ENCODE measurements around the gene UGT1A1. TPM values are rescaled to one million over a fixed set of nuclear protein-coding genes. Genes with fewer than 3 reads are reported as not detected.

UGT1A1 gene
- total RNA-seq, 4 donors from 2014 or later = 4.4 to 11.3 (median 6.9) TPM

DNA sequence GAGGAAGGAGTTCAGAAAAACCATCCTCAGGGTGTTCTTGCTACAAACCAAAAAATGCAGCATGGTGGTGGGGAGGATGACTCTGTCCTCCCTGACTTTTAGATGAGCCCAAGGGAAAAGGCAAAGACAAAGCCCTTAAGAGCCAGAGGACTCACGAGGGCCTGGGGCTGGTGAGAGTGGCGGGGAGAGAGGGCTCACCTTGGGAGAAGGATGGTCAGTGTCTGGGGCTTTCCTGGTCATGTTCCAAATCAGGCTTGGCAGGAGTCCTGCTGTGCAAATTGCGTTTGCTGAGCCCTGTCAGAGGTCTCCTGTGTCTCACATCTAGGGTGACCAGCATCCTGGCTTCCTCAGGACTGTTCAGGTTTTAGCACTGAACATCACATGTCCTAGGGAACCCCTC, 4.7 kb downstream of the UGT1A1 start:
- DNase-seq = no peak
- intact Hi-C loops (cut with DNase I; ENCODE audit: low total_unique reads) = no loop called here

DNA sequence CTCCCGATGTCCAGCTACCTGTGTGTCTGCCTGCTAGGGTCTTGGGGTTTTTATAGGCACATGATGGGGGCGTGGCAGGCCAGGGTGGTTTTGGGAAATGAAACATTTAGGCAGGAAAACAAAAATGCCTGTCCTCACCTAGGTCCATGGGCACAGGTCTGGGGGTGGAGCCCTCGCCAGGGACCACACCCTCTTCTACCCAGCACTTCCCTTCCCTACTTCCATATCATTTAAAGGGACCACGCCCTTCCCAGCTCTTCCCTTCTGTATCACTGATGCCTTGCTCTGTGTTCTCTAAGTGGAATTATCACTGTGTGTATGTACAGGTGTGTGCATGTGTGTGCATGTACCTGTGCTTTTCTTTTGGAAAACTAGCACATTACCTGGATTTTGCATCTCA, 6.3 kb downstream of the UGT1A1 start:
- TF ChIP-seq POLR2A (IDR thresholded peaks at IDR 0.05) (no peak), POLR2AphosphoS5 (IDR thresholded peaks at IDR 0.05) (no peak), EP300 (IDR thresholded peaks at IDR 0.05; ENCODE audit: low read depth) (no peak)
- TF ChIP-seq, protein P1, sequence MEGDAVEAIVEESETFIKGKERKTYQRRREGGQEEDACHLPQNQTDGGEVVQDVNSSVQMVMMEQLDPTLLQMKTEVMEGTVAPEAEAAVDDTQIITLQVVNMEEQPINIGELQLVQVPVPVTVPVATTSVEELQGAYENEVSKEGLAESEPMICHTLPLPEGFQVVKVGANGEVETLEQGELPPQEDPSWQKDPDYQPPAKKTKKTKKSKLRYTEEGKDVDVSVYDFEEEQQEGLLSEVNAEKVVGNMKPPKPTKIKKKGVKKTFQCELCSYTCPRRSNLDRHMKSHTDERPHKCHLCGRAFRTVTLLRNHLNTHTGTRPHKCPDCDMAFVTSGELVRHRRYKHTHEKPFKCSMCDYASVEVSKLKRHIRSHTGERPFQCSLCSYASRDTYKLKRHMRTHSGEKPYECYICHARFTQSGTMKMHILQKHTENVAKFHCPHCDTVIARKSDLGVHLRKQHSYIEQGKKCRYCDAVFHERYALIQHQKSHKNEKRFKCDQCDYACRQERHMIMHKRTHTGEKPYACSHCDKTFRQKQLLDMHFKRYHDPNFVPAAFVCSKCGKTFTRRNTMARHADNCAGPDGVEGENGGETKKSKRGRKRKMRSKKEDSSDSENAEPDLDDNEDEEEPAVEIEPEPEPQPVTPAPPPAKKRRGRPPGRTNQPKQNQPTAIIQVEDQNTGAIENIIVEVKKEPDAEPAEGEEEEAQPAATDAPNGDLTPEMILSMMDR (IDR thresholded peaks at IDR 0.05) = no peak
- in situ Hi-C loops (cut with MboI; ENCODE audit: low pct_ligation_motif_present in 1 of 4, low pct_unique_long_range_greater_than_20kb in 1 of 4, low sequenced_read_pairs in 3 of 4) = no loop called here

More for the DNA sequence above, 4.7 kb downstream of the UGT1A1 start:
- WGBS, 2 donors (ENCODE audit: low coverage in 1 of 2) = 49 to 73% methylated on average over 2 to 3 of the region's 3 CpGs
- Histone ChIP-seq H3K9me3 (no peaks in the 10 kb centered on the region), H3K36me3 (no peaks in the 10 kb centered on the region), H3K27me3 (no peaks in the 10 kb centered on the region), H3K27ac (peak overlapping the region in 1 of 4 donors; percentile 46), H3K4me1 (peaks cover 0 to 15% (median 6%) of the 10 kb centered on the region in 4 donors), H3K4me3 (no peak overlapping the region)
- in situ Hi-C loops (cut with MboI; ENCODE audit: low pct_ligation_motif_present in 1 of 4, low pct_unique_long_range_greater_than_20kb in 1 of 4, low sequenced_read_pairs in 3 of 4) = no loop called here
- TF ChIP-seq EP300 (IDR thresholded peaks at IDR 0.05; ENCODE audit: low read depth) = no peak
- TF ChIP-seq, protein P1 (IDR thresholded peaks at IDR 0.05) = no peak
- TF ChIP-seq POLR2A (IDR thresholded peaks at IDR 0.05) = no peak

DNA sequence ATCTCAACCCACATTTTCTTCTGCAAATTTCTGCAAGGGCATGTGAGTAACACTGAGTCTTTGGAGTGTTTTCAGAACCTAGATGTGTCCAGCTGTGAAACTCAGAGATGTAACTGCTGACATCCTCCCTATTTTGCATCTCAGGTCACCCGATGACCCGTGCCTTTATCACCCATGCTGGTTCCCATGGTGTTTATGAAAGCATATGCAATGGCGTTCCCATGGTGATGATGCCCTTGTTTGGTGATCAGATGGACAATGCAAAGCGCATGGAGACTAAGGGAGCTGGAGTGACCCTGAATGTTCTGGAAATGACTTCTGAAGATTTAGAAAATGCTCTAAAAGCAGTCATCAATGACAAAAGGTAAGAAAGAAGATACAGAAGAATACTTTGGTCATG, 8.0 kb downstream of the UGT1A1 start:
- in situ Hi-C loops (cut with MboI; ENCODE audit: low pct_ligation_motif_present in 1 of 4, low pct_unique_long_range_greater_than_20kb in 1 of 4, low sequenced_read_pairs in 3 of 4) = no loop called here
- intact Hi-C loops (cut with DNase I; ENCODE audit: low total_unique reads) = no loop called here
- Histone ChIP-seq H3K4me3 (no peak overlapping the region), H3K27me3 (no peaks in the 10 kb centered on the region), H3K27ac (no peak overlapping the region), H3K36me3 (no peaks in the 10 kb centered on the region), H3K9me3 (no peaks in the 10 kb centered on the region), H3K4me1 (peaks cover 0 to 14% (median 4%) of the 10 kb centered on the region in 4 donors)
- no peak for TF ChIP-seq EP300 (IDR thresholded peaks at IDR 0.05; ENCODE audit: low read depth)
- TF ChIP-seq, protein P1 (IDR thresholded peaks at IDR 0.05) = no peak
- TF ChIP-seq POLR2AphosphoS5 (IDR thresholded peaks at IDR 0.05) = no peak
- no peak for TF ChIP-seq POLR2A (IDR thresholded peaks at IDR 0.05)
- no peak for DNase-seq
- 86 to 96% methylated on average over 4 of the region's 4 CpGs for WGBS, 2 donors (ENCODE audit: low coverage in 1 of 2)

More for the DNA sequence above, 6.3 kb downstream of the UGT1A1 start:
- H3K9me3 ChIP-seq = no peaks in the 10 kb centered on the region
- intact Hi-C loops (cut with DNase I; ENCODE audit: low total_unique reads) = no loop called here
- peak; percentile 27 for DNase-seq
- no peak overlapping the region for H3K4me3 ChIP-seq
- no peaks in the 10 kb centered on the region for H3K27me3 ChIP-seq
- 50 to 68% methylated on average over 1 to 4 of the region's 4 CpGs for WGBS, 2 donors (ENCODE audit: low coverage in 1 of 2)
- no peak overlapping the region for H3K27ac ChIP-seq
- peaks cover 0 to 14% (median 4%) of the 10 kb centered on the region in 4 donors for H3K4me1 ChIP-seq
- no peaks in the 10 kb centered on the region for H3K36me3 ChIP-seq

DNA sequence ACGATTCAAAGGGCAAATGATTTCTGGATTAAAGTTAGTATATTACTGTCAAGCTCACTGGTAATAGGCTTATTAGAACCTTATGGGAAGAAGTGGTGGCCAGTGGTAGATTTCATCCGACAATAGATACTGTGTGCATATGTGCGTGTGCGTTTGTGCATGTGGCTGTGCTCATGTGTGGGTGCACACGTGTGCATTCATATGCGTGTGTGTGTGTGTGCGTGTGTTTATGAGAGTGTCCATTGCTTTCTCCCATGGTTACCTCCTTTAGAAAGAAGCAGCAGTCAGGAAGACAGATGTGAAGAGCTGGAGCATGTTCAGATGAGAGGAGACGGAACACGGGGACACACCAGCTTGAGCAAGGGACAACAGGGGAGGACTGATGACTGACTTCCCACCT, 9.2 kb downstream of the UGT1A1 start:
- 91 to 95% methylated on average over 7 to 9 of the region's 9 CpGs for WGBS, 2 donors (ENCODE audit: low coverage in 1 of 2)
- Histone ChIP-seq H3K36me3 (no peaks in the 10 kb centered on the region), H3K27ac (no peak overlapping the region), H3K9me3 (no peaks in the 10 kb centered on the region), H3K27me3 (no peaks in the 10 kb centered on the region), H3K4me3 (no peak overlapping the region), H3K4me1 (peaks cover 0 to 5% (median 0%) of the 10 kb centered on the region in 4 donors)
- TF ChIP-seq POLR2A (IDR thresholded peaks at IDR 0.05) = no peak
- no peak for TF ChIP-seq POLR2AphosphoS5 (IDR thresholded peaks at IDR 0.05)
- TF ChIP-seq, protein P1 (IDR thresholded peaks at IDR 0.05) = no peak
- no peak for TF ChIP-seq EP300 (IDR thresholded peaks at IDR 0.05; ENCODE audit: low read depth)
- in situ Hi-C loops (cut with MboI; ENCODE audit: low pct_ligation_motif_present in 1 of 4, low pct_unique_long_range_greater_than_20kb in 1 of 4, low sequenced_read_pairs in 3 of 4) (no loop called here), intact Hi-C loops (cut with DNase I; ENCODE audit: low total_unique reads) (no loop called here)
- DNase-seq = no peak

Measured in transverse colon (tissue), 4 donors.